Pons (tissue), 1 donor: Measurements from ENCODE around the gene PARD3B.

Source experiments
- DNase-seq: peaks from one replicate; pipeline ENCODE4 v3.0.0-alpha.2; 2016; ENCODE audit warnings: low spot score

Gene PARD3B

DNA sequence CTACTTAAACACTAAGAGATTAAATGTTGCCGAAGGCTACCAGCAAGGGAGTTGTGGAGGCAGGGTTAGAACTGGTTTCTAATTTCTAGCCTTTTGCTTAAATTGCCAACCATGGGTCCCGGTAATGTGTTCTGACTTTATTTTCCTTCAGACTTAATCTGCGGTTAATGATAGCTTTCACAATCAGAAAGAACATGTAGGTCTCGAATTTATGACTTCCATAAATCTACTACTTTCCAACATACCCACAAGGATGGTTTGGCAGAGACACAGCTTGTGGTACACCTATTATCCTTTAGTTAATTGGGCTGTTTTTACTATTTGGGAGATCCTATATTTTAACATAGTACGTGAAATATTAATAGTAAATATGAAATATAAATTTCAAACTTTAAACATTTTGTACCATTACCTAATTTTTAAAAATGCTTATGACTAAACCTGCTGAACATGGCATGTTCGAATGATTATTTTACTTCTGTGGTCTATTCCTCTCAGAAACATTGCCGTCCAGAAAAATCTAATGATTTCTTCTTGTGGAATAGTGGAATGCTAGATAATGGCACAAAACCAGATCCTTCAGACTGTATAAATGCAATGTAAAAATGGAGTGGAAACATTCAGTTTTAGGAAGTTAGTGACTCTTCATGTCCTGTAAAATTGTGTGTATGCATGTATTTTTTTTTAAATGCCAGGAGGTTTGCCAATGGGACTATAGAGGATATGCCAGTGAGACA is 41.3 kb downstream of the PARD3B start:
- DNase-seq: no peak

DNA sequence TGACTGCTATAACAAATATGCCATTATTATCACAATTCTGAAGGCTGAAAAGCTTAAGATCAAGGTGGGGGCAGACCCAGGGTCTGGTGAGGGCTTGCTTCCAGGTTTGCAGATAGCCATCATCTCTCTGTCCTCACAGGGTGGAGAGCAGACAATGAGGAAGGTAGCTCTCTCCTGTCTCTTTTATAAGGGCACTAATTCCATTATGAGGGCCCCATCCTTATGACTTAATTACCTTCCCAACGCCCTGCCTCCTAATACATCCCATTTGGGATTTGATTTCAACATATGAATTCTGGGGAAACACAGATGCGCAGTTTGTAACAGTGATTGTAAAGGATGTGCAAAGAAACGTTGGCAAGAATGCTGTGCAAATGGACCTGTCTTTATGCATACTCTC is 44.8 kb downstream of the PARD3B start:
- DNase-seq: no peak

DNA sequence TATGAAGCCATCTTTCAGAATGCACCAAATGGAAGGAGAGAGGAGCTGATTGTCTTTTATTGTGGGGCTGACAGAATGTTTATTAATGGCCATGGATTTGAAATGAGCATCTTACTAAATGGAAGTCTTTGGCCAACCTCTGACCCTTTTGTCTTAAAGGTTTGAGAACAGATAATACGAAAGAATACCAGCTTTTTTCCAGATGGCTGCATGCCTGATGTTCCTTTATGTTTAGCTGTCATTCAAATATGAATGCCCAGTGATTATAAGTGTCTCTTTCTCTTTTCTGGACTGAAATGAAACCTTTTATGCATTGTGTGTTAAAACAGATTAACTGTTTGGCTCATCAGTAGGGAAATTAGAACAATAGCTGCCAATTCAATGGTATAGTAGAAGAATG is 46.0 kb downstream of the PARD3B start:
- DNase-seq: peak; percentile 43

DNA sequence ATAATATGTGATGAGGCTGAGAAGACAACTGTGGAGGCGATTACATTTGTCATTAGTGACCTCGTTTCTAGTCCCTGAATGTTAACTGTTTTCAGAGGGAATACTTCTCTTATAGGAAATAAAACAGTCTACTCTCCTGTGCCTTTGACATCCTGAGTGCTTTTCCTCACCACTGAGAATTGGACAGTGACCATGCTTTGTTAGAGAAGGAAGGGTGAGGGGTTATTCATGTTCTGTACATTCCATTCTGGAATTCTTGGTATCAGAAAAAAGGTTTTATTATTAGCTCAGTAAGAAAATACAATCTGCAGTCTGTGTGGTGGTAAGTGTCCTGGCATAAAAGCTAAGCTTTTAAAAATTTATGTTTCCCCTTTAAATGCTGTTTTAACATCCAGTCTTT is 58.8 kb downstream of the PARD3B start:
- no peak for DNase-seq

DNA sequence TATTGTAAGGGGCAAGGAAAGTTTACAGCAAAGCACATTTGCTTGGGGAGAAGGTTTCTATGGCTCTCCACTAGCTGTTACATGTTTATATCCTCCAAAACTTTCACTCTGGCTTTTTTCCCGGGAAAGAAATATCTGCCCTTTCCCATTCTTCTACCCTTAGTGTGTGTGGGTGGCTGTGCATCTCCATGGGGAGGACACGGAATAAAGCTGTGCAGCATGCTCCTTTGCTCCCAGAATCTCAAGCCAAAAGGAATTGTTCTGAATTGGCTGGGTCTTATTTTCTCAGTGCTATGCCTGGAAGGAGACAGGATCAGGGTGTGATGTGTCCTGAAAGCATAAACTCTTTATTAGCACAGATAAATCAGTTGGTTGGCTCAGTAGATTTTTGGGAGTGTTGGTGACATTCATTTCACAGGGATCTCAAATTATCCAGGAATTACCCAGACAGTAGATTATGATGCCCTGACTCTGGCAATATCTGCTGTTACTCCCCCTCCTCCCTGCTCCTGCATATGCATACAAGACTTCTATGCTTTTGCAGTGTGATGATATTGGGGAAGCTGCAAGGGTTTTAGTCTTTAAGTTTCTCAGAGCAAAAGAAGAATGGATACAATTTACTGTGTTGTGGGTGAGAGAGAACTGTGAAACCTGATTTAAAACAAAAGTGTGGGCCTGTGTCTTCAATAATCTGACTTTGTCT is 63.1 kb downstream of the PARD3B start:
- DNase-seq: peak; percentile 48

DNA sequence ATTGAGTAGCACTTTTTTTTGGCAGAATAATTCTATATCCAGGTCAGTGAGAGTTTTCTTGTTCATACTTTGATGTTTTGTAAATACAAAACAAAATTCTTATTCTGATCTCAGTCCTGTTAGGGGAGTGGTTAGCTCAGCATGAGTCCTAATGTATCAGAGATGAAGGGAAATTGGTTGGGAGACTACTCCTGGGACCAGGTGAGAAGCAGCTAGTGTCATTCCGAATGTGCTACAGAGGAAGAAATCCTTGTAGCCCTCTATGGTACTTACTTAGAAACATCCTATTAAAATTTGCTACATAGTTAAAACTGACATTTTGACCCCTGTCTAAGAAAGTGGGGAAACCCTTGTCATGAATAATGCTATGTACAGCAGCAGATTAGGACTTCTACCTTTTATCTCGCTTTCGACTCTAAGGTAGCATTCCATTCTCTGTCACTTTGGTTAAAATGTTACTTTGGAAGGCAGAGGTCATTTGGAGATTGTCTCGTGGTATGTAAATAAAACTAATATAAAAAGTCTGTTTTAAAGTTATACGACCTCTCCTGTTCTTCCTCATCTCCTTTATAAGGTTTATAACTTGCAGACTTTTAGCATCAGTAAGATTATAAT is 65.8 kb downstream of the PARD3B start:
- no peak for DNase-seq

DNA sequence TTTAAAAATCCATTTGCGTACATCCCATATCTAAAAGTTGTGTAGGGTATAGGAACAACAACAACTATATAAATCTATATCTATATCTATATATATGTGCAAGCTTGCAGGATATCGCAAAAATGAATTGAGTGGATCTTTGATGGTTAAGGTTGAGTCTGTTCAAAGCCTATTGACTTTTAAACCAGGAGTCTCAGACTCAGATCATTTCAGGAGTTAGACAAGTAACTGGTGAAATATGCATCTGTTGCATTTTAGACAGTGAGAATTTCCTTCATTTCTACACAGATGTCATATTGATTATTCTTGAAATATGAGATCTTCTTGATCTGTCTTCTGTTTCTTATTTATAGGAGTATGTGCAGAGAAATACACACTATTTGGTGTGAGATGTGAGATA is 66.5 kb downstream of the PARD3B start:
- no peak for DNase-seq

DNA sequence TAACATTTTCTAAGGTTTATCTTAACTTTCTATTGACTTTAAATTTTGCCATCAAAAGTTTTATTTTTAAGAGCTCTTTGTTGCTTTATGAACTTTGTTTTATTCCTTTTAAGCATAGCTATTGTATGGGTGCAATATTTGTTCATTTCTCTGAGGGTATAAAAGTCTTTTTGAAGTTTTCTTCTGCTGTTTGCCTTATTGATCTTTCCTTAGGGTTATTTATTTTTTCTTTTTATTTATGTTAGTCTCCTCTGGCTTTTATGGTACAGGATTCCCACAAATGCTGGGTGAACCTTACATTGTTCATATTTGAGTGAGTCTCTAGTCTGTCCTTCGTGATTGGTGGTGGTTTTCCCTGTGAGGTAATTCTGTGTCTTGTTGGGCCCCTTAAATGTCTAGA is 68.4 kb downstream of the PARD3B start:
- no peak for DNase-seq

DNA sequence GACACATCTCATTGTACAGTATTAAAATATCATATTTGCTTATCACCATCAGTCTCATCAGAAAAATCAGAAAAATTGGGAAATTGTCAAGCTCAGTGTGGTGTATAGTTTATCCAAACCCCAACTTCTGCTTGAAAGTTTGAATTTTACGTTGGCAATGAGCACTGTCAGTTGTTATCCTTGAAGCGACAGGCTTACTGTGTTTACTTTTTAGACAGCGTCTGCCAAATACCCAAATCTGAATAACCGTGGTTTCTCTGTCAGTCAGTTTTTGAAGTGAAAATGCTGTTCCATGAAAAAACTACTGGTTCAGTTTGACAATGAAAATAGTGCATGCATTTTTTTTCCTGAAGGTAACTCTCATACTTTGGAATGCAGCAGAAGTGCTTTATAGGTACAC is 70.2 kb downstream of the PARD3B start:
- no peak for DNase-seq

DNA sequence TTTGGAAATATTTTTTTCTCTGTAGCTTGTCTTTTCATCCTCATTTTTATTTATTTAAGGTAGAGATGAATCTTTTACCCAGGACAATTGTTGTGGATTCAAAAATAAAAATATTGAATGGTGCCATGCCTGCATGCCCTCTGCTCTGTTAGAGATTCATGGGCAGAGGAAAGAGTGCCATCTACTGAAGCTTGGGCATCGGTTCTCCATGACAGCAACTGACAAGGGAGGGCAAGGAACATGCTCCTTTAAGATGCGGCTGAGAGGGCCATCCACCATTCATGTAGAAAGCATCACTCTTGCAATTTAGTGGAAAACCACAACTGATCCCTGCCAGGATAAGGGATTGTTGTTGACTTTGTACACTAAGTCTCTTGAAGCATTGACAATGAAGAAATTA is 79.9 kb downstream of the PARD3B start:
- peak; percentile 87 for DNase-seq

DNA sequence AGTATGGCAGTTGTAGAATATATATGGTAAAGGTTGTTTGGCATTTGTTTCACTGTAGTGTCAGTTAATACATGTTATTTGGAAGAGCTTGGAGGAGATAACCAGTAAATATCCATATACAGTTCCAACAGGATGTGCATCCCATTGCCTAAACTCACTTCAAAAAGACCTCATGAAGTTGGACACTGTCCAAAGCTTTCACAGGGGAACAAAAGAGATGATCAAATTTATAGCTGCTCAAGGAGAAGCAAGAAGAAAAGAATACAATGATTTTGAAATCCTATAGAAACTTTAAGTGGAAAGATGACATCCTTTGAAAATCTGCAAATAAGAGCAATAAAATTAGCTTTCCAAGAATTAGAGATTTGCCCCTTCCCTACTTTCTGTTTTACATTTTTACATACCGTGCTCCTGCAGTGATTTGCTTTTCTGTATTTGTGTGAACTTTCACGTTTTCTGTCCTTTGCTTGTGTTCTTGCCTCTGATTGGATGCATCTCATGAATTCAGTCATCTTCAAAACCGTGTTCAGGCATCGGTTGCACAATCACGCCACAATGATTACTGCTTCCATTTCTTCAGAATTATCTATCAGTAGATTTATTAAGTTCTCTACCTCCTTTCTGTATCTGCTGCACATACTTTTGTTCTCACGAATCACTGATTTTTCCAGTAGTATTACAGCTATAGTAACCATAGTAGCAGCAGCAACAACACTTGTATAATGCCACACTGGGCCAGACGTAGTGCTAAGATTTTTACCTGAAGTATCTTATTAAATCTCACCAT is 83.8 kb downstream of the PARD3B start:
- no peak for DNase-seq

DNA sequence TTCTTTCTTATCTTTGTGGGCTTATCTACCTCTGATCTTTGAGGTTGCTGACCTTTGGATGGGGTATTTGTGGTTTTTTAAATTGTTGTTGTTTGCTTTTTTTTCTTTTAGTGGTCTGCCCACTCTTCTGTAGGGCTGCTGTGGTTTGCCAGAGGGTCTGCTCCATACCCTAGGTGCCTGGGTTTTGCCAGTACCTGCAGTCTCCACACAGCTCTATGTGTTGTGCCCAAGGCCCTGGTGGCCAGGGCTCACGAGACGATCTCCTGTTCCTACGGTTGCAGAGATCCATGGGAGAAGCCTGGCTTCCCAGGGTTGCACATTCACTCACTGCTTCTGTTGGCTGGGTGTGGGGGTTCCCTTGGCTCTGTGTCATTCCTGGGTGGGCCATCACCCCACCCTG is 87.1 kb downstream of the PARD3B start:
- no peak for DNase-seq

DNA sequence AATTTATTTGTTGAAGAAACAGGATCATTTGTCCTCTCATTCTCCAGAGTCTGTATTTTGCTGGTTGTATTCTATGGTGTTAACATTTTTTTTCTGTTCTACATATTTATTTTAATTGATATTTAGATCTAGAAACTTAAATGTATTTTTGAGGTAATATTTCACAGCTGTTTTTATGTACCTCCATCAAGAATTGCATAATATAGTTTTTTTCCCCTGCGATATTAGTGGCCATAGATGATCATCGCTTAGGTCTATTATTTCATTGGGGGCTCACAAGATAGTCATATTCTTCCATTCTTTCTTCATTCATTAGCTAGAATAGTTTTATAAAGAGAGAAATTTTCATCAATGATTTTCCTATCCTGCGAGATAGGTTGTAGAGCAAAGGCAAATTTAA is 89.3 kb downstream of the PARD3B start:
- no peak for DNase-seq

DNA sequence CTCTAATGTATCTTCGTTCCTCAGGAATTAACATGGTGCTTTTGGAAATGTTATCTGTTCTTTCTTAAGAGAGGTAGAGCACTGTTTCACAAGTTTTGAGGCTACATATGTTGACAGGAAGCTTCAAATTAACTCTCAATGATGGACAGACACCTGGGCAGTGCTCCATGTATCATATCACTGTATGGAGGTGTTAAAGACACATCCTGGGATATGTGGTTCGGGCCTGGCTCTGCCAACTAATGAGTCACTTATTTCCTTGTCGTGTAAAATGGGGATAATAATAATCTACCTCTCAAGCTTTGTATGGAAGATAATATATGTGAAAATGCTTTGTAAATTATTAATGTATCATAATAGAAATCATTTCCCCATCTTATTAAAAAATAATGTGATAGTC is 90.2 kb downstream of the PARD3B start:
- no peak for DNase-seq

DNA sequence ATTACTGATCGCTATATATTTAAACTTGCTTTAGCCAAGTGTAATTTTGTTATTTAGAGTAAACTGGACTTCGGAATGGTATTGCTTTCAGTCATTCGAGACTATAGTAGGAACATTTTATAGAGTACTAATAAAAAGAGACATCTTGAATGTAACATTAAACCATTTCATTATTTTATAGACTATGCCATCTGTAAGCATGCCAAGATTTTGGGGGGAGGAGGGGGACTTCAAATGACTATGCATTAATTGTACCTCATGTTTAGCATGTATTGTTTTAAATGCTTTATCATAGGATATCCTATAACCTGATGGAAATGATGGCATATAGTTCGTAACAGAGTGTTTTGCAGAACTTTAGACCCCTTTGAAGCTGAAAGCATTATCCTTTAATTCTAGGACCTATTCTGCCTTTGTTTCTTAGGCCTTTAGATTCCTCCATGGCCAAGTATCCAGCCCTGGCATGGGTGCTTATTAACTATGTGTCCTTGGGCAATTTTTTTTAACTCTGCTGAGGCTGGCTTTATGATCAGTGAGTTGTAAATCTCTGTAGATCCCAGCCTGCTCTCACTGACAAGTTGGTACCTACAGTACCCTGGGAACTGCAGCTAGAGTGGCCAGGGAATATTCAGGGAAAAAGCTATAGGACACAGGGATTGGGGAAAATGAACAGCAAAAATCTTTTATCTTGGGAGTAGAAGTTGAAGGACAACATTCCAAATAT is 93.4 kb downstream of the PARD3B start:
- no peak for DNase-seq

DNA sequence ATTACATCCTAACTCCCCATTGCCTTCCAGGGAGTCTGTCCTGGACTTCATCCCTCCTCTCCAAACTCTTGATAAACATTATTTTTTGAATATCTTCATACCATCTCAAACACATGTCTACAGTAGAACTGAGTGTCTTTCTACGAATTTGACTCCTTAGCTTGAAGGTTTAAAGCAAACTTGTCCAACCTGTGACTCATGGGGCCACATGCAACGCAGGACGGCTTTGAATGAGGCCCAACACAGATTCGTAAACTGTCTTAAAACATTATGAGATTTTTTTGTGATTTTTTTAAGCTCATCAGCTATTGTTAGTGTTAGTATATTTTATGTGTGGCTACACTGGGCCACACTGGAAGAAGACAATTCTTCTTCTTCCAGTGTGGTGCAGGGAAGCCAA is 98.1 kb downstream of the PARD3B start:
- DNase-seq: no peak

DNA sequence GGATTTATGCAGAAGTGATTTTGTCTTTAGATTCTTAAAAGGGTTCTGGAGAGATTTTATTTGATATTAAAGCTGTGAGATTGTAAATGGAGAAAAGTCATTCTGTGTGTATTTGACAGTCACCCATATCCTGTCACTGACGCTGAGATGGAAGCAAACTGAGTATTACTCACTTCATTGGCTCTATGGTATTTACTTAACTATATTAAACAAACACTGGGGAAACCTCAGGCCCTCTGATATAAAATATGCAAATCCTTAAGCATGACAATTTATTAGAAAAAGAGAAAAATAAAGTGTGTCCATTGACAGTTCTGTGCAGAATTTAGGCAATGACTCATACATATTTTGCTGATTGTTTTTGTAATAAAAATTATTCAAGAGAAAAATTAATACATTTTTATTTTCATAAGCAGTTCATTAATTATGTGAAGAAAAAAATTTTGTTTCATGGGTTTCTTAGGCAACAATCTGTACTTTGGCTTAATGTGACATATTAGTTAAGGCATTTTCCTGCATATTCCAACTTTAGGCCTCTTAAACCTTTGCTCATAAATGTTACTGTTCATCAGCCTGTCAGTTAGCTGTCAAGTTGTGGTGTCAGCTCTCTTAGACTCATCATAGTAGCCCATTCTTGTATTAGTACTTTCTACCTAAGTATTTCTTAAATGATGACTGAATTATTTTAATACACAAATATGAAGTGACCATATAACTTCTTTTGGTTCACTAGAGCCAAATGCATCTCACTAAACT is 99.9 kb downstream of the PARD3B start:
- DNase-seq: no peak

DNA sequence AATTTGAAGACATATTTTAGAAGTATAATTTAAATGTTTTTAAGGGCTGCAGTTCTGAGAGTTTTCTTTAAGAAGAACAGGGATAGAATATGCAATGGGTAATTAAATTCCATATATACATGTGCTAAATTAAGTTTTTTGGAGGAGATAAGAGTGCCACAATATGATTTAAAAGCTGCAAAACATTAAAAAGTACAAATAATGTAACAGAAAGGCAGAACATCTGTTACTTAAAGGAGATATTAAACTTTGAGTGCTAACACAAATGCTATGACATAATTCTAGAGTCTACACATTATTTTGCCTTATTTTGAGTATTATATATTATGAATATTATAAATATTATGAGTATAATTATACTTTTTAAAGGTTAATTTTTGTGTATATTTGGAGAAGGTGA is 102.4 kb downstream of the PARD3B start:
- no peak for DNase-seq

DNA sequence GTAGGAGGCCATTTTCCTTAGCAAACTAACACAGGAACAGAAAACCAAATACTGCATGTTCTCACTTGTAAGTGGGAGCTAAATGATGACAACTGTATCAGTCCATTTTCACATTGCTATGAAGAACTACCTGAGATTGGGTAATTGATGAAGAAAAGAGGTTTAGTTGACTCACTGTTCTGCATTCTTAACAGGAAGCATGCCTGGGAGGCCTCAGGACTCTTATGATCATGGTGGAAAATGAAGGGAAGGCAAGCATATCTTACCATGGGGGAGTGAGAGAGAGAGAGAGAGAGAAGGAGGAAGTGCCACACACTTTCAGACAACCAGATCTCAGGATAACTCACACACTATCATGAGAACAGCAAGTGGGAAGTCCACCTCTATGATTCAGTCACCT is 105.3 kb downstream of the PARD3B start:
- DNase-seq: no peak

DNA sequence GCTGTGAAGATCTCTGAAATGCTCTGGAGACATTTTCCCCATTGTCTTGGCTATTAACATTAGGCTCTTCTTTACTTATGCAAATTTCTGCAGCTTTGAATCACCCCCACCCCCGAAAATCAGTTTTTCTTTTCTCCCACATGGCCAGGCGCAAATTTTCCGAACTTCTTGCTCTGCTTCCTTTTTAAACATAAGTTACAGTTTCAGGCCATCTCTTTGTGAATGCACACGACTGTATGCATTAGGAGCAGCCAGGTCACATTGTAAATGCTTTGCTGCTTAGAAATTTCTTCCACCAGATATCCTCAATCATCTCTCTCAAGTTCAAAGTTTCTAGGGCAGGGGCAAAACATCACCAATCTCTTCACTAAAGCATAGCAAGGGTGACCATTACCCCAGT is 106.8 kb downstream of the PARD3B start:
- no peak for DNase-seq

DNA sequence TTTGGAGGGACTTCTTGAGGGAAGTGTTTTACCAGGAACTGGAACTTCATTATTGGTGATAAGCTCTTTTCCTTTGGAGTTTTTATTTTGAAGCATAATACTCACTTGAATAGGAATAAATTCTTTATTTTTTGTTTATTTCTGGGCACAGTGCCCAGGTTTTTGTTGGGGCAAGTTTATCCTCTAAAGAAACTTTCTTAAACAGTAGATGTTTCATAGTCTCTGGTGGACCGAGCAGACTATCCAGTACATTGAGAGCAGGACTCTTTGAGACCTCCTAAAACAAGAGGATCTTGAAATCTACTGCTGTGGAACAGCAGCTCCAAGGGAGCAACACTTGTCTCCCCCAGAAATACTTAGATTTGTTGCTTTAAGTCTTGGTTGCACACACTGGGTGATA is 109.4 kb downstream of the PARD3B start:
- DNase-seq: no peak
